GM12801 (cell line): Measurements from ENCODE around the gene ZFPM1.

ENCODE experiments used
- CTCF ChIP-seq: IDR thresholded peaks from one replicate; pipeline ENCODE4 v1.5.1; 2011; ENCODE audit warnings: control low read depth; ENCODE audit not compliant: insufficient read length; ENCODE audit errors: extremely low read depth

The ZFPM1 gene

DNA sequence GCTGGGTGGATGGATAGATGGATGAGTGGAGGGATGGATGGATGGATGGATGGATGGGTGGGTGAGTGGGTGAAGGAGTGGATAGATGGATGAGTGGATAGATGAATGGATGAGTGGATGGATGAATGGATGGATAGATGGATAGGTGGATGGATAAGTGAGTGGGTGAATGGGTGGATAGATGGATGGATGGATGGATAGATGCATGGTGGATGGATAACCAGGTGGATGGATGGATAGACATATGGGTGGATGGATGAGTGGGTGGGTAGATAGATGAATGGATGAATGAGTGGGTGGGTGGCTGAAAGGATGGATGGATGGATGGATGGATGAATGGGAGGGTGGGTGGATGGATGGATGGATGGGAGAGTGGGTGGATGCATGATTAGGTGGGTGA, 66.2 kb downstream of the ZFPM1 start:
- TF ChIP-seq CTCF, result no peak

- no peak for TF ChIP-seq CTCF
These were observed 67.0 kb downstream of the ZFPM1 start for GRCh38 chr16:88519938-88520653.

GRCh38 chr16:88521674-88522073, 68.6 kb downstream of the ZFPM1 start:
- TF ChIP-seq CTCF, result no peak

GRCh38 chr16:88522276-88522949, 69.3 kb downstream of the ZFPM1 start:
- TF ChIP-seq CTCF, result no peak

DNA sequence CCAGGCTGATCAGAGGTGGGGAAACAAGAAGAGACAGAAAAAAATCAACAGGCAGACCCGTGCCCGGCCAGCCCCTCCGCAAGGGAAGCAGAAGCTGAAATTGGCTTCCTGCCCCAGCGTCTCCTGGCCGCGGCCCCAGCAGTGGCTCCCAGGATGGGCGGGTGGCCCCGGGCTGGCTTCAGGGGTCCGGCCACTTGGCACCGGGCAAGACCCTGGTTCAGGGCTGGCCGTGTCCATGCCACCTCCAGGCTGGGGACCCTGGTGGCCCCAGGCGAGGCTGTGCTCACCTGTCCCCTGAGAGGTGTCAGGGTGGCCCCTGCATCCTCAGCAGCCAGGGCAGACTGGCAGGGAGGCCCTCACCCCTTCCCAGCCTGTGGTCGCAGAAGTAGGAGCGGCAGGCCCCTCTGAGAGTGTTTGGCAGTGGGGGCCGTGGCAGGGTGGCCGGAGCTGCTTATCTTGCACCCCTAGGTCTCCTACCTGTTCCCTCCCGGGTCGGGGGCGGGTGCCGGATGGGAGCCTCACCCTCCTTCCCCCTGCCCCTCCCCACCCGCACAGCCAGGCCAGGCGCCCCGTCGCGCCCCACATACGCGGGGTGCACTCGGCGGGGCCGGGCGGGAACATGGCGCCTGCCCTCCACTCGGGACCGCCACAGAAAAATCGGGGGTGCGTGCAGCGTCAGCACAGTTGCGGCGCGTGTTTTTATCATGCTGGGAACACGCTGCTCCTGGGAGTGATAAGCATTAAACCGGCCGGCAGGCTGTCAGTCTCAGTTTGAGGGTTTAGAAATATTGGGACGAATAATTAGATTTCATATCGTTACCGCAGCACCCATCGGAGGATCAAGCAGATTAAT, 70.5 kb downstream of the ZFPM1 start:
- TF ChIP-seq CTCF, result no peak

DNA sequence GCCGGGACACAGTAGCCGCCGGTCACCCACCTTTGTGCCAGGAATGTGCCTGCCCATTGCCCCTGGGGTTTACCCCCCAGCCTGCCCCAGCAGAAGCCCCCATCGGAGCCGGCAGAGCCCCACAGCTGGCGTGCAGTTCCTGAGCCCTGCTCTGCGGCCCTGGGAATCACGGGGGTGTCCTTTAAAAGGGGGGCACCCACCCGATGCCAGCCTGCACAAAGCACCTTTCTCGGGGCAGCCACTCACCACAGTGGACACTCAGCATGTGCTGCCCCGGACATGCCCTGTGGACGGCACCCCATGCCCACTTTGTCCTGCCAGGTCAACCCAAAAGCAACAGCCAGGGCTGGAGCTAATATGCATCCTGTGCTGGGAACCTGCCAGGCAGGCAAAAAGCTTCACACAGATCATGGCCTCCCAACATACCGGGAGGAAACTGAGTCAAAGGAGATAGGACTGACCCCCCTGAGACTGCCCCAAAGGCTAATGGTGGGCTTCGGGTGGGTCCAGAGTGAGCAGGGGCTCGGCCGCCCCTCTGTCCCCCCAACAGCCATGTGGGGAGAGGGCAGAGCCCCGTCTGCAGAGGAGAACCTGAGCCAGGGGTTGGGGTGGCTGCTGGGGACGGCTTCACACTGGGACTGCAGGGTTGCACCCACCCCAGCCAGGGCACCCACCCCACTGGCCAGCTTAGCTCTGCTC, 71.3 kb downstream of the ZFPM1 start:
- TF ChIP-seq CTCF, result no peak
